ENCODE results near the gene GRIK4.

GRIK4 gene

GRCh38 chr11:120818097-120818496 is 306.5 kb downstream of the GRIK4 start:
- no peak for DNase-seq

GRCh38 chr11:120819003-120819402 is 307.5 kb downstream of the GRIK4 start:
- no peak for DNase-seq

DNA sequence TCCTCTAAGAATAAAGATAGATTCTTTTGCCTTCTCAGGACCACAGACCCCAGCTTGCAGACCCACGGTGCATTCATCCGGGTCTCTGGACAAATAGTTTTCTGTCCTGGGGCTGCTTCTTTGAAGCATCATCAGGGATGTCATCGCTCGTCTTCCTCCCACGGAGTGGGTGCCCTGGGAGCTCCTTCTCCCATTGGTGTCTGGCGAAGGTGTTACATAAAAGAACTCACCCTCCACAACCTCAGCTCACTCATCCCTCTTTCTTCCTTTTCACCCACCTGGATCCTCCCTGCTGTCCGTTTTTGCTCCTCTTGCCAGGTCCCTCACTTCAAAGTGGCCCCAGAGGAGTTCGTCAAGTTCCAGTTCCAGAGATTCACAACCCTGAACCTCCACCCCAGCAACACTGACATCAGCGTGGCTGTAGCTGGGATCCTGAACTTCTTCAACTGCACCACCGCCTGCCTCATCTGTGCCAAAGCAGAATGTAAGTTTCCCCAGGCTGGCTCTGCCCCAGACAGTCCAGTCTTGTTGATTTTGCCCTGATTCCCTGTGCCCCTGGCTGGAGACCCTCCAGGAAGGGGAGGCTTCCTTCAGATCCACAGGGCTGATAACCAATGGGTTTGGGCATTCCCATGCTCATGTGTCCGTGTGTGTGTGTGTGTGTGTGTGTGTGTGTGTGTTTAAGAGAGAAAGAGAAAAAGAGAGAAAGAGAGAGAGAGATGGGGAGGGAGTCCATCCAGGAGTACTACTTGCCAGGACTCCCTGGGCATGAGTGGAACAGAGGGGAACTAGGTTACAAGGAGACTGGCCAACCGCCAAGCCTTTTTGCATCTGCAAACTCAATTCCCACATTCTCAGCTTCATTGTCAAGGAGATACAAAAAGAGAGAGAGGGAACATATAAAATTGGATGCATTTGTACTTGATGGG is 308.2 kb downstream of the GRIK4 start:
- no peak for DNase-seq

DNA sequence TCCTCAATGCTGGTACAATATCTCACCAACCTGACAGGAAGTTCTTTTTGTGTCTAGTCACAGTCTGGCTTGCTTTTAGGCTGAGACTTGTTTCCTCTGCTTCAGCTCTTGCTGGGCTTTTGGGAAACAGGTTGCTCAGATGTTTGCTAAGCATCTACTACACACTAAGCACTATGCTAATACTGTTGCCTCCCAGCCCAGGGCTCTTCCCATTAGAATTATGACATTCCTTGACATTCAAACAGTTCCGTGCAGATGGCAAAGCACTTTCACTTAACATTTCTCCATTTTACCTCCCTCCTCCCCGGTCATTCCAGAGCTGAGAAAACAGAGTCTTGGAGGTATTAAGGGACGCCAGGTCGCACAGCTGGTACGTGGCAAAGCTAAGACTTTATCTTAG is 311.6 kb downstream of the GRIK4 start:
- no peak for DNase-seq

DNA sequence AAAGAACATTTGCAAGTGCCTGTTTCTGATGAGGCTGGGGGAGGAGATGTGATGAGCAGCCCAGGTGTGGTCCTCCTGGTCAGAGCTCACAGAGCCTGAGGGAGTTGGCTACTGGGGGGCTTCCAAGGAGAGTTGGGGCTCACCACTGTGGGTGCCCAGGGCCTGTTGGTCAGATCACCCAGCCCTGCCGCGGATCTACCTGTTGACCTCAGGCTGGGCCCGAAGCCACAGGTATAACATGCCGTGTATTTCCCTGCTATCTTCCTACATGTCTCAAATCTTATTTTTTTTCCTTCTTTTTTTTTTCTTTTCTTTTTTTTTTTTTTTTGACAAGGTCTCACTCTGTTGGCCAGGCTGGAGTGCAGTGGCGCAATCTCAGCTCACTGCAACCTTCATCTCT is 312.7 kb downstream of the GRIK4 start:
- no peak for DNase-seq

- DNase-seq: no peak
Measured at GRCh38 chr11:120827198-120827597, 315.6 kb downstream of the GRIK4 start.

DNA sequence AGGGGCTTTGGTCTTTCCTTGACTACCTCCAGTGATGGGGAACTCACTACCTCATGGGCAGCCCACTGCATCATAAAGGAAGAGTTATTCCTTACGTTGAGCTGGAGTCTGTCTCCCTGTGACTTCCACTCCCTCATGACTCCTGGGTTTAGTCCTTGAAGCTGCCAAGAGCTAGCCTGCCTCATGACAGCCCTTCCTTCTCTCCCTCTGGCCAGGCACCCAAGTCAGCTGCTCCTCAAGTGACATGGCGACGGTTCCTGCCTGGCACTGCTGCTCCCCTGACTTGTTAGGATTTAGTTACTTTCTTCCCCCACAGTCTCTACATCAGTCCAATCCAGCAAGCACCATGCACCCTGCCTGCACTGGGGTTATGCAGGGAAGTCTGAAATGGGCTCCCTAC is 316.3 kb downstream of the GRIK4 start:
- no peak for DNase-seq

DNA sequence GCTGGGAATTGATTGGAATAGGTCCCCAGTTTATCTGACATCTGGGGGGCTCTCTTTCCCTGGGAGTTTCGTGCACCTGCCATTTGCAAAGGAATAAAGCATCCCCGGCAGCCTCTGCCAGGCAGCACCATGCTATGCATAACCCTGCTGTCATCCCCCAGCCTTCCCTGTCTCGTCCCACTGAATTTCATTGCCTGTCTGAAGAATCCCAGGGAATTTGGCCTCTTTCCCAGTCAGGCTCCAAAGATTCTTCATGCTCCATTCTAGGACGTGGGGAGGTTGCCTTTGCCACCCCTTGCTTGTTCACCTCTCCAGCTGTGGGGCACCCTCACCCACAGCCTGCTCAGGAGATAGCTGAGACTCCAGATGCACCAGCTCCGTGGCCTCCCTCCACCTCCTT is 317.3 kb downstream of the GRIK4 start:
- no peak for DNase-seq

DNA sequence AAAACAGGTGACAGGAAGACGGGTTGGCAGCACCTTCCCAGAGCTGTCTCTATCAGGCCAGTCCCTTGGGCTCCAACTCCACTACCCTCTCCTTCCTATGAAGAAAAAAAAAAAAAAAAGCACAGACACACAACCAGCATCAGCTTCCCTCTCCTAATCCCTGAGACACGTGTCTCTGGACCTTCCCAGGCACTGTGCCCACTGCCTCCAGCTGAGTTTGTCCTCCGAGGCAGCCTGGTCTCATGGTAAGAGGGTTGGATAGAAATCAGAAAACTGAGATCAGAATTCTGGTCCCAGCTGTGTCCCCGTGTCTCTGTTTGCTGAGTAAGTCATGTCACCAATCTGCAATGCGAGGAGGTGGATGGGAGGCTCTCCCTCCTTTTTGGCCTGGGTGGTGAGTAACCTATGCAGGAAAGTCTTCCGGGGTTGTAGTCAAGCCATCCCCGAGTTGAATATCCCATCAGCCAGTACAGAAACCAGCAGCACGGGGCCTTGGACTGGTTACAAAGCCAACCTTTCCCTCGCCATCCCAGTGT is 318.6 kb downstream of the GRIK4 start:
- no peak for DNase-seq

DNA sequence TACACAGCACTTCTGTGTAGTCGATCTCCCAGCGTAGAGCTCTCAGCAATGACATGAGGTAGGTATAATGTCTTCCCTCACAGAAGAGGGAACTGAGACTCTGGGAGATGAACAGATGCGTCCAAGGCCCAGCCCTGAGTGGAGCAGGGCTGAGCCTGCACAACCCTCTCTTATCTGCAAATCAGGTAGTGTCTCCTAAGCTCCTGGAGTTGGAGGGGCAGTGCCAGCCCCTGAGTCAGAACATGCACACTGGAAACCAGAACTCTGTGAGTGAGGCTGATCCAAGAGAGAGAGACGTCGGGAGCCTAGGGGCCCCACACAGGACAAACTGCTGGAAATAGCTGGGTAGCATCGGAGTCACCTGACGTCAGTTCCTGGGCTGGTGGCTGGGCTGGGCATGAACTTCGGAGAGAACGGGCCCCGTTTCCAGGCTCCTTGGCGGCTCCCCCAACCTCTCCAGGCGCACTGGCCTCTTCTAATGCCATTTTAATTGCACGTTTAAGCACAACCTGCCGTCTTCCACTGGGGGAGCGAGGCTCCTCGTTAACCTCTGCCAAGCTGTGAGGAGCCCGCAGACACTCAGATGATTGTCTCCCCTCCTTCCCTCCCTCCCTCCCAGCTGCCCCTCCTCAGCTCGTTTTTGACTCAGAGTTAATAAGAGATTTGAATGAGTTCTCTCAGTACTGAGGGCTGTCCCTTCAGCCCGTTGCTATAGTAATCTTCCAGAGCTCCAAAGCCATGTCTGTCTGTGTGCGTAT is 321.1 kb downstream of the GRIK4 start:
- no peak for DNase-seq

DNA sequence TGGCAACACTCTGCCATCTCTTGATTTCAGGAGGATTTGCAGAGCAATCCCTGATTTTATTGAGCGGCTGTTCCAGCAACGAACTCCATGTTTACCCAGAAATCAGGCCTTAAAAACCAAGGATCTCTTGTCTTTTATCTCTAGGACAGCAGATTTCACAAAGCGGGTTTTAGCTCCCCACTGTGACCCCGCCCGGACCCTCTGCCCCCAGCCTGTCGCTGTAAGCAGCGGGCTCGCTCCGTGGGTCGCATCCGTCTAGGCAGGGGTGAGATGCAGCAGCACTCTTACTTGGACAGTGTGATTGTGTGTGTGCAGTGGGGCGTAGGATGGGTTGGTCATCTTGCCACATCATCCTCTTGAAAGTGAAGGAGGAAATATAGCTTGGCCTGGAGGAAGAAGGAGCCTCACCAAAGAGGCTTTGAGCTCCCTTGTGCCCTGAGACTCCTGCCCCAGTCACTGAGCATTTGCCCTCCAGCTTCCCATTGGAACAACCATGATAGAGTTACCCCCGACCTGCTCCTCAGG is 323.2 kb downstream of the GRIK4 start:
- DNase-seq: no peak

DNA sequence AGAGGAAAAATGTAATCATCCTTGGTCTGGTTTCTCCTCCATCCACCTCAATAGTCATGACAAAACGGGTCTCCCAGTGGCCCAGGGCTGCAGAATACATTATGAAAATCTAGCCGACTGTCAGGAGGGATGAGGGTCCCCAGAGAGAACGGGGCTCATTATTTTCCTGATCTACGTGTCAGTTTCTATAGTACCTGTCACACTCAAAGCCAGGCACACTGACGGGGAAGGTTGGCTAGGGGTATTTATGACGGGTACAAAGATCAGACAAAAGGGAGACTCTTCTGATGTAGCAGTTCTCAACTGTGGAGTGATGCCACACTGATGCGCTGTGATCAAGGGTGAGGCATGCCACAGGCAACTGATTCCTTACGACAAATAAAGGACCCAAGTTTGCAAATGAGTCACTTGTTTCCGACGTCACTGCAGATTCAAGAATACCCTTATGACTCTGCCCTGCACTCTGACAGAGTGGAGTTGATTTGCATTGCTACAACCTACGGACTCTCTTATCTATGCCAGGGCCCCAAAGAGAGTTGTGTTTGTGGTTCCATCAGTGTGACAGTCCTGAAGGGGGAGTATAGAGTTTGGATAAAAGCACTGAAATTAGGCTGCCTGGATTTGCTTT is 324.2 kb downstream of the GRIK4 start:
- DNase-seq: no peak

GRCh38 chr11:120837696-120838095 is 326.1 kb downstream of the GRIK4 start:
- no peak for DNase-seq

GRCh38 chr11:120839201-120839600 is 327.7 kb downstream of the GRIK4 start:
- DNase-seq: no peak

DNA sequence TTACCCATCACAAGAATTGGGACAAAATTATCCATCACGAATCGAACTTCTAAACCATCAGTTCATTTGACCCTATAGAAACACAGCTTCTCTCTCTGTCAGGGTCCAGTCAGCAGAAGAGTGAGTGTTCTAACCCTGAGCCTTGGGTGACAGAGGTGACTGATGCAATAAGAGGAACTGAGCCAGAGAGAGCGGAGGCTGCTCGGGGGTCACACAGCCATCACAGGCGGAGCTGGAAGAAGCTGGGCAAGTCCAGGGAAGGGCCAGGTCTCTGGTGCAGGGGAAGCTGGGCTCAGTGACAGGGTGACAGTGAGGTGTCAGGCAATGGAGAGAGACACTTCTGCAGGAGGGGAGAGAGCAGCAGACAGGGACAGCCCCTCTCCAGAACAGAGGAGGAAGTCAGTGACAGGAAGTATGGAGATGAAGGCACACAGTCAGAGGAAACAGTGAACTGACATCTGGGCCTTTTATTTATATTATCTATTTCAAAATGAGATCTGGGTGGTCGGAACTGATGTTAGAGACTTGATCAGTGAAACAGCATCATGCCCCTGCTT is 328.4 kb downstream of the GRIK4 start:
- no peak for DNase-seq

DNA sequence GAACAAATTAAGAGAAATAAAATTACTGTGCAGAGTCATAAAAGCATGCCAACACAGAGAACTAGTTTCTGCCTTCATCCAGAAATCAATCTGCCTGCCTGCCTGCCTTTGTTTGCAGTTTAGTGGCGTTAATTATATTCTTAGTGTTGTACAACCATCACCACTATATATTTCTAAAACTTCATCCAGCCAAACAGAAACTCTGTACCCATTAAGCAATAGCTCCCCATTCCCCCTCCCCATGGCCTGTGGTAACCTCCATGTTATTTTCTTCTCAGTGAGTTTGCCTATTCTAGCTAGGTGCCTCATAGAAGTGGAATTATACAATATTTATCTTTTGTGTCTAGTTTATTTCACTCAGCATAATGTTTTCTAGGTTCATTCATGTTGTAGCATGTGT is 329.1 kb downstream of the GRIK4 start:
- DNase-seq: no peak

GRCh38 chr11:120841074-120841473 is 329.5 kb downstream of the GRIK4 start:
- DNase-seq: no peak

- DNase-seq: no peak
Measured at GRCh38 chr11:120842195-120842594, 330.6 kb downstream of the GRIK4 start.

- no peak for DNase-seq
Measured at GRCh38 chr11:120853435-120853834, 341.9 kb downstream of the GRIK4 start.

GRCh38 chr11:120854988-120855387 is 343.4 kb downstream of the GRIK4 start:
- DNase-seq: no peak

GRCh38 chr11:120857508-120857907 is 346.0 kb downstream of the GRIK4 start:
- DNase-seq: no peak

GRCh38 chr11:120858740-120859139 is 347.2 kb downstream of the GRIK4 start:
- DNase-seq: no peak
